Natural killer cell (primary cell): ENCODE results near the gene BTN2A1. TPM values are rescaled to one million over a fixed set of nuclear protein-coding genes. Genes with fewer than 3 reads are reported as not detected.

Experiments
- ATAC-seq, 3 donors: fragments of 150-1000 bp in 2 of 3; fragments of 200-7000 bp in 1 of 3; cut with Tn5 transposase; 1 replicate in 1 of 3; 2 replicates in 2 of 3; pipeline ENCODE4 v1.10.0; 2021; ENCODE audit warnings: mild to moderate bottlenecking in 2 of 3, moderate library complexity in 2 of 3
- DNase-seq, 2 donors: peaks; one replicate each; pipeline versions ENCODE4 v3.0.0 to v3.0.0-alpha.2; 2013 to 2021; ENCODE audit warnings: mixed read lengths in 1 of 2
- H3K27ac ChIP-seq: one replicate; pipeline ENCODE4 v1.5.1; 2013; ENCODE audit warnings: mild to moderate bottlenecking, low read length
- H3K27me3 ChIP-seq: one replicate; pipeline ENCODE4 v1.6.1; 2013; ENCODE audit warnings: low read length; ENCODE audit not compliant: control insufficient read depth, insufficient read depth
- H3K36me3 ChIP-seq: one replicate; pipeline ENCODE4 v1.6.1; 2013; ENCODE audit warnings: low read length; ENCODE audit not compliant: control insufficient read depth, insufficient read depth
- H3K4me1 ChIP-seq: one replicate; pipeline ENCODE4 v1.6.1; 2013; ENCODE audit warnings: low read length; ENCODE audit not compliant: control insufficient read depth, insufficient read depth
- H3K4me3 ChIP-seq: one replicate; pipeline ENCODE4 v1.5.1; 2013; ENCODE audit warnings: low read length
- H3K9me3 ChIP-seq: one replicate; pipeline ENCODE4 v1.6.1; 2013; ENCODE audit warnings: low read length; ENCODE audit not compliant: control insufficient read depth, insufficient read depth
- H3K27ac Mint-ChIP-seq, 2 donors: one replicate each; pipeline ENCODE4 v1.8.0; 2022; ENCODE audit warnings: mild to moderate bottlenecking in 2 of 2, mixed read lengths in 2 of 2, moderate library complexity in 1 of 2
- H3K27me3 Mint-ChIP-seq, 2 donors: one replicate each; pipeline ENCODE4 v1.8.0; 2022; ENCODE audit warnings: low read depth in 2 of 2, mixed read lengths in 2 of 2
- H3K36me3 Mint-ChIP-seq: one replicate; pipeline ENCODE4 v1.8.0; 2022; ENCODE audit warnings: mixed read lengths
- H3K4me1 Mint-ChIP-seq, 2 donors: one replicate each; pipeline ENCODE4 v1.8.0; 2022; ENCODE audit warnings: mixed read lengths in 2 of 2
- H3K4me3 Mint-ChIP-seq: one replicate; pipeline ENCODE4 v1.8.0; 2022; ENCODE audit warnings: mild to moderate bottlenecking, moderate library complexity, mixed read lengths
- H3K9me3 Mint-ChIP-seq, 2 donors: one replicate each; pipeline ENCODE4 v1.8.0; 2022; ENCODE audit warnings: mixed read lengths in 2 of 2
- CTCF ChIP-seq: fragments of 200-600 bp; IDR thresholded peaks from one replicate; pipeline ENCODE4 v1.8.0; 2022; ENCODE audit warnings: antibody characterized with exemption
- WGBS: methylation state at CpG from one replicate; pipeline ENCODE4 v1.1.7; 2013; ENCODE audit warnings: missing lambda C conversion rate; ENCODE audit not compliant: insufficient coverage; 5-methylcytosine and 5-hydroxymethylcytosine counted together
- intact Hi-C: fragments of 100-400 bp; cut with micrococcal nuclease; formaldehyde crosslinking; loops from one replicate; pipeline ENCODE4 v1.14.2; 2022
- total RNA-seq, 4 donors: library from RNA; stranded (reverse); fragments of 120-200 nt in 1 of 4; gene quantifications; one replicate each; pipeline versions ENCODE4 v1.2.3 to v1.2.4, GENCODE V29; 2013 to 2022

BTN2A1 gene
- total RNA-seq, 3 donors from 2014 or later (not counting 1 experiment from before 2014, with no cell fraction given): 33.8 to 51.2 (median 43.3) TPM

- WGBS: 96% methylated on average over 5 of the region's 5 CpGs
- Histone ChIP-seq H3K4me1 (peaks cover 2% of the 10 kb centered on the region), H3K27ac (no peak overlapping the region), H3K27me3 (no peaks in the 10 kb centered on the region), H3K4me3 (no peak overlapping the region), H3K9me3 (no peaks in the 10 kb centered on the region), H3K36me3 (no peaks in the 10 kb centered on the region)
- no peak for TF ChIP-seq CTCF
- DNase-seq (no peak), ATAC-seq (no peak)
- Mint-ChIP-seq H3K9me3 (no peaks in the 10 kb centered on the region), H3K27me3 (no peaks in the 10 kb centered on the region), H3K4me3 (no peak overlapping the region), H3K27ac (no peak overlapping the region), H3K4me1 (peaks cover 0 to 7% of the 10 kb centered on the region in 2 donors), H3K36me3 (no peaks in the 10 kb centered on the region)
- intact Hi-C loops: no loop called here
Observed at GRCh38 chr6:26426691-26427450, 30.9 kb upstream of the BTN2A1 start.

GRCh38 chr6:26427451-26427809 is 30.3 kb upstream of the BTN2A1 start:
- no peaks in the 10 kb centered on the region for H3K4me1 ChIP-seq
- no peak overlapping the region for H3K27ac Mint-ChIP-seq
- DNase-seq (no peak), ATAC-seq (no peak)
- peaks cover 0 to 7% of the 10 kb centered on the region in 2 donors for H3K4me1 Mint-ChIP-seq
- no peaks in the 10 kb centered on the region for H3K36me3 ChIP-seq
- H3K36me3 Mint-ChIP-seq: no peaks in the 10 kb centered on the region
- no peak overlapping the region for H3K4me3 ChIP-seq
- no peak overlapping the region for H3K4me3 Mint-ChIP-seq
- 95% methylated on average over 3 of the region's 3 CpGs for WGBS
- no peak overlapping the region for H3K27ac ChIP-seq
- H3K27me3 ChIP-seq: no peaks in the 10 kb centered on the region
- no peaks in the 10 kb centered on the region for H3K9me3 Mint-ChIP-seq
- intact Hi-C loops: no loop called here
- H3K9me3 ChIP-seq: no peaks in the 10 kb centered on the region
- no peaks in the 10 kb centered on the region for H3K27me3 Mint-ChIP-seq
- no peak for TF ChIP-seq CTCF

GRCh38 chr6:26428206-26428605 is 29.5 kb upstream of the BTN2A1 start:
- intact Hi-C loops: no loop called here
- H3K27ac Mint-ChIP-seq: no peak overlapping the region

More at GRCh38 chr6:26428206-26428605, 29.5 kb upstream of the BTN2A1 start:
- Mint-ChIP-seq H3K4me3 (no peak overlapping the region), H3K27me3 (no peaks in the 10 kb centered on the region), H3K36me3 (no peaks in the 10 kb centered on the region), H3K4me1 (peaks cover 0 to 7% of the 10 kb centered on the region in 2 donors), H3K9me3 (no peaks in the 10 kb centered on the region)
- no peak for ATAC-seq
- WGBS: 91% methylated on average over 2 of the region's 2 CpGs
- DNase-seq: no peak
- H3K4me3 ChIP-seq: no peak overlapping the region
- no peak overlapping the region for H3K27ac ChIP-seq
- no peaks in the 10 kb centered on the region for H3K27me3 ChIP-seq
- H3K4me1 ChIP-seq: no peaks in the 10 kb centered on the region
- H3K36me3 ChIP-seq: no peaks in the 10 kb centered on the region
- H3K9me3 ChIP-seq: no peaks in the 10 kb centered on the region
- TF ChIP-seq CTCF: no peak
